Measurements from ENCODE around the gene FHOD3. TPM values are rescaled to one million over a fixed set of nuclear protein-coding genes. Genes with fewer than 3 reads are reported as not detected.

FHOD3 gene
- total RNA-seq, 1 experiment from 2014 or later = 5.0 TPM

DNA sequence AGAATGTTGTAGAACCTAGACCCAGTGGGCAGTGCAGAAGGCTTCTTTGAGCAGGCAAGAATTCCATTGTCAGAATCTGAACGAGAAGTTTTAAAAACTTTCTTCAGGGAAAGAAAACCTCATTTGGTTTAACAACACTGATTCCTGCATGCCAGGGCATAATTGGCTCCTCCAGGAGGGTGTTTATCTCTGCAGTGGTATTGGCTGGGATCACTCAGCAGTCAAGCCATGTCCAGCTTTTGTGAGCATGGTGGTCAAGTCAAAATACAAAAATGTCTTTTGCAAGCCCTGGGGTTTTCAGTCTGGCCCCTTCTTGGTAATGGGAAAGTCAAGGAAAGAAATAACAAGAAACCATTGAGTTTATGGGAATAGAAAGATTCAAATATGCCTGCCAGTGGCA lies 28.3 kb downstream of the FHOD3 start:
- H3K27ac Mint-ChIP-seq (ENCODE audit: low read depth, unreplicated experiment) = no peak overlapping the region
- BruUV-seq (replicated peaks) = no TSS peak
- H3K4me1 Mint-ChIP-seq (ENCODE audit: insufficient read depth, unreplicated experiment) = peaks cover 14% of the 10 kb centered on the region
- ChIA-PET CTCF (no interaction called here), POLR2A (interaction anchor here (1.4 kb wide), 1 partner anchor 10 kb away, joined by 4 read pairs; no protein-coding TSS in a partner anchor)
- intact Hi-C loops (cut with micrococcal nuclease) = no loop called here
- no peaks in the 10 kb centered on the region for H3K36me3 Mint-ChIP-seq (ENCODE audit: insufficient read depth, unreplicated experiment)
- H3K27me3 Mint-ChIP-seq (ENCODE audit: insufficient read depth, unreplicated experiment) = no peaks in the 10 kb centered on the region
- TF ChIP-seq, protein P1, sequence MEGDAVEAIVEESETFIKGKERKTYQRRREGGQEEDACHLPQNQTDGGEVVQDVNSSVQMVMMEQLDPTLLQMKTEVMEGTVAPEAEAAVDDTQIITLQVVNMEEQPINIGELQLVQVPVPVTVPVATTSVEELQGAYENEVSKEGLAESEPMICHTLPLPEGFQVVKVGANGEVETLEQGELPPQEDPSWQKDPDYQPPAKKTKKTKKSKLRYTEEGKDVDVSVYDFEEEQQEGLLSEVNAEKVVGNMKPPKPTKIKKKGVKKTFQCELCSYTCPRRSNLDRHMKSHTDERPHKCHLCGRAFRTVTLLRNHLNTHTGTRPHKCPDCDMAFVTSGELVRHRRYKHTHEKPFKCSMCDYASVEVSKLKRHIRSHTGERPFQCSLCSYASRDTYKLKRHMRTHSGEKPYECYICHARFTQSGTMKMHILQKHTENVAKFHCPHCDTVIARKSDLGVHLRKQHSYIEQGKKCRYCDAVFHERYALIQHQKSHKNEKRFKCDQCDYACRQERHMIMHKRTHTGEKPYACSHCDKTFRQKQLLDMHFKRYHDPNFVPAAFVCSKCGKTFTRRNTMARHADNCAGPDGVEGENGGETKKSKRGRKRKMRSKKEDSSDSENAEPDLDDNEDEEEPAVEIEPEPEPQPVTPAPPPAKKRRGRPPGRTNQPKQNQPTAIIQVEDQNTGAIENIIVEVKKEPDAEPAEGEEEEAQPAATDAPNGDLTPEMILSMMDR (IDR thresholded peaks at IDR 0.05; ENCODE audit: unreplicated experiment) = no peak
- H3K9me3 Mint-ChIP-seq (ENCODE audit: unreplicated experiment) = no peaks in the 10 kb centered on the region
- no peak for DNase-seq (ENCODE audit: unreplicated experiment)
- no peak overlapping the region for H3K4me3 Mint-ChIP-seq (ENCODE audit: unreplicated experiment)

DNA sequence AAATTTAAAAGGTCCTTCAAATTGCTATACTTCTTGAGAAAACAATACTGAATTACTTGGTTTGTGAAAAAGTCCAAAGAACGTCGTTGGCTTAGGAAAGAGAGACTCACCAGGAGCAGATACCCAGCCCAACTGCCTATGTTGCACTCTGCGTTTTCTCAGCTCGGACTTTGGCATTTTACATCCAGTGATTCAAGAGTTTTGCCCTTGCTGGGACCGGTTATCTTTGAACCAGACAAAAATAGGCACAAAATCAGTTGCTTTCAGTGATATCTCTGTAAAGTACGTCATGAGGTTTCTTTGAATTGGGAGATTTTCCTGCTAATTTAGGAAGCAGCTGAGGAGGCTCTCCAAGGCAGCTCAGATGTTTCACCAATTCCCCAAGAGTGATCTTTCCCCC lies 29.3 kb downstream of the FHOD3 start:
- no peaks in the 10 kb centered on the region for H3K36me3 Mint-ChIP-seq (ENCODE audit: insufficient read depth, unreplicated experiment)
- no peak overlapping the region for H3K4me3 Mint-ChIP-seq (ENCODE audit: unreplicated experiment)
- no TSS peak for BruUV-seq (replicated peaks)
- H3K4me1 Mint-ChIP-seq (ENCODE audit: insufficient read depth, unreplicated experiment) = peaks cover 5% of the 10 kb centered on the region
- CTCF ChIA-PET = no interaction called here
- H3K9me3 Mint-ChIP-seq (ENCODE audit: unreplicated experiment) = no peaks in the 10 kb centered on the region
- no peak overlapping the region for H3K27ac Mint-ChIP-seq (ENCODE audit: low read depth, unreplicated experiment)
- TF ChIP-seq, protein P1 (IDR thresholded peaks at IDR 0.05; ENCODE audit: unreplicated experiment) = no peak
- intact Hi-C loops (cut with micrococcal nuclease) = no loop called here
- DNase-seq (ENCODE audit: unreplicated experiment) = no peak
- POLR2A ChIA-PET = interaction anchor here (1.4 kb wide), 1 partner anchor 11 kb away, joined by 4 read pairs; no protein-coding TSS in a partner anchor
- no peaks in the 10 kb centered on the region for H3K27me3 Mint-ChIP-seq (ENCODE audit: insufficient read depth, unreplicated experiment)

DNA sequence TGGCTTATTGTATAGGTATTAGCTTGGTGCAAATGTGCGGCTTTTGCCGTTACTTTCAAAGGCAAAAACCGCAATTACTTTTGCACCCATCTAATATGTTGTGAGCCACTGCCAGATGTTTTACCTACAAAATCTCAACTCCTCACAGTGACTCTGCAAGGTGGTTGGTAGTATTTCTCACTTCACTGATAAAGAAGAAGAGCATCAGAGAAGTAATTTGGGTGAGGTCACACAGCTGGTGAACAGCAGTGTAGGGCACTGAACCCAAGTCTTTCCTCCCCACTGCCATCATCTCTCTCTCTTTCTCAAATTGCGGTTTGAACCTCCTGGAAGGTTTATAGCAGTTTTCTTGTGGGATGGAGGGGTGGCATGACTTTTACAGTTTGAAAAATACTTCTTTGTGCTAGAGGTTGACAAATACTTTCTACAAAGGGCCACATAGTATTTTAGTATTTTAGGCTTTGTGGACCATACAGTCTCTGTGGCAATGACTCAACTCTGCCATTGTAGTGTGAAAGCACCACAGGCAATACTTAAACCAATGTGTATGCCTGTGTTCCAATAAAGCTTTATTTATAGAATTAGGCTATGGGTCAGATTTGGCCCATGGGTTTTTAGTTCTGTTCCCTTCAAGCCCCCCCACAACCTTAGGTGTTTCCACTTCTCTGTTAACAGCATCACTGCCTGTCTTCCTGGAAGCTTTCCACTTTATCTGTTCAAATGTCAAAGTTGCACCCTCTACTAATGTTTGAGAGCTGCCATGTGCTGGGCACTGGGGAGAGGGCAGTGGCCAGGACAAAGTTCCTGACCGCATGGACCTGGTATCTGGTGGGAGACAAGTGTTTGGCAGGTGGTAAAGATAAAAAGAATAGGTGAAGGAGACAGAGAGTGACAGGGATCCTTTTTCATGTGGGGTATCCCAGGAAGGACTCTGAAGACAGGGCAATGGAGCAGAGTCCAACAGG lies 30.1 kb downstream of the FHOD3 start:
- no peaks in the 10 kb centered on the region for H3K27me3 Mint-ChIP-seq (ENCODE audit: insufficient read depth, unreplicated experiment)
- H3K36me3 Mint-ChIP-seq (ENCODE audit: insufficient read depth, unreplicated experiment) = no peaks in the 10 kb centered on the region
- no peak for DNase-seq (ENCODE audit: unreplicated experiment)
- ChIA-PET CTCF (interaction anchor here (0.7 to 1.0 kb wide), 2 partner anchors 11 to 30 kb away, joined by 3 to 5 read pairs; no protein-coding TSS in a partner anchor), POLR2A (no interaction called here)
- BruUV-seq (replicated peaks) = no TSS peak
- no peaks in the 10 kb centered on the region for H3K9me3 Mint-ChIP-seq (ENCODE audit: unreplicated experiment)
- TF ChIP-seq, protein P1 (IDR thresholded peaks at IDR 0.05; ENCODE audit: unreplicated experiment) = no peak
- no peak overlapping the region for H3K27ac Mint-ChIP-seq (ENCODE audit: low read depth, unreplicated experiment)
- no peak overlapping the region for H3K4me3 Mint-ChIP-seq (ENCODE audit: unreplicated experiment)
- intact Hi-C loops (cut with micrococcal nuclease) = no loop called here
- H3K4me1 Mint-ChIP-seq (ENCODE audit: insufficient read depth, unreplicated experiment) = no peaks in the 10 kb centered on the region

DNA sequence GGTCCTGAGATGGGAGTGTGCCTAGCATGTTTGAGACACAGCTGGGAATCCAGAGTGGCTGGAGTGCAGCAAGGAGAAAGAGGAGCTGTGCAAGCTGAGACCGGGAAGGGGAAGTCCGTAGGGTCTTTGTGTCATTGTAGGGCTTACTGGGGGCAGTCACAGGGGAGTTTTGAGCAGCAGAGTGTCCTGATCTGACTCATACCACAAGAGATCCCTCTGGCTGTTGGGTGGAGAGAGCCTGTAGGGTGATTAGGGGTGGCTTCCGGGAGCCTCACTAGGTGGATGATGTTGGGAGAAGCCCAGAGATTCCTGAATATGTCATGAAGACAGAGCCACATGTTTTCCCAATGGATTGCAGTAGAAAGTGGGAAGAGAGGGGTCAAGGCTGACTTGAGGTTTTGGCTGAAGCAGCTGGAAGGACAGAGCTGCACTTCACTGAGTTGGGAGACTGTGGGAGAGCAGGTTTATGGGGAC lies 30.9 kb downstream of the FHOD3 start:
- intact Hi-C loops (cut with micrococcal nuclease) = no loop called here

More for the DNA sequence above, 30.9 kb downstream of the FHOD3 start:
- Mint-ChIP-seq H3K4me3 (ENCODE audit: unreplicated experiment) (no peak overlapping the region), H3K9me3 (ENCODE audit: unreplicated experiment) (no peaks in the 10 kb centered on the region), H3K36me3 (ENCODE audit: insufficient read depth, unreplicated experiment) (no peaks in the 10 kb centered on the region), H3K4me1 (ENCODE audit: insufficient read depth, unreplicated experiment) (peaks cover 2% of the 10 kb centered on the region), H3K27ac (ENCODE audit: low read depth, unreplicated experiment) (no peak overlapping the region), H3K27me3 (ENCODE audit: insufficient read depth, unreplicated experiment) (no peaks in the 10 kb centered on the region)
- TF ChIP-seq, protein P1 (IDR thresholded peaks at IDR 0.05; ENCODE audit: unreplicated experiment) = no peak
- ChIA-PET CTCF (interaction anchor here (1.0 kb wide), 1 partner anchor 12 kb away, joined by 3 read pairs; no protein-coding TSS in a partner anchor), POLR2A (no interaction called here)
- BruUV-seq (replicated peaks) = no TSS peak
- DNase-seq (ENCODE audit: unreplicated experiment) = no peak
